ENCODE results near the gene TOP3A. TPM values are rescaled to one million over a fixed set of nuclear protein-coding genes. Genes with fewer than 3 reads are reported as not detected.

The TOP3A gene
- total RNA-seq, 1 experiment from 2014 or later = 48.8 TPM

GRCh38 chr17:18229771-18230170, 85.0 kb downstream of the TOP3A start (continued):
- TF ChIP-seq SP1 (IDR thresholded peaks at IDR 0.05; ENCODE audit: low read depth) (no peak), TCF7L2 (IDR thresholded peaks at IDR 0.05; ENCODE audit: borderline replicate concordance, extremely low read depth, insufficient read depth, insufficient read length) (no peak), EGR1 (IDR thresholded peaks at IDR 0.05; ENCODE audit: low read depth) (no peak), EZH2 (IDR thresholded peaks at IDR 0.05) (no peak)

GRCh38 chr17:18229254-18229653, 85.5 kb downstream of the TOP3A start:
- no peak for TF ChIP-seq YY1 (IDR thresholded peaks at IDR 0.05; ENCODE audit: extremely low read depth, insufficient replicate concordance, low read depth, low read length)
- no peak for TF ChIP-seq ZFX (IDR thresholded peaks at IDR 0.05)
- TF ChIP-seq ELF1 (IDR thresholded peaks at IDR 0.05; ENCODE audit: borderline replicate concordance, low read depth) = no peak
- no peak for TF ChIP-seq CBX3 (IDR thresholded peaks at IDR 0.05; ENCODE audit: low read depth)
- TF ChIP-seq EZH2 (IDR thresholded peaks at IDR 0.05) = no peak
- no peak for TF ChIP-seq POLR2A (IDR thresholded peaks at IDR 0.05; ENCODE audit: borderline replicate concordance, extremely low read depth, insufficient read depth, insufficient read length)
- TF ChIP-seq CTCF (IDR thresholded peaks at IDR 0.05 in 2 of 3, conservative IDR thresholded peaks at IDR 0.05 in 1 of 3; ENCODE audit: borderline replicate concordance in 1 of 3, insufficient read depth in 1 of 3, low read depth in 2 of 3, low read length in 2 of 3) = no peak
- no peak for TF ChIP-seq SRF (IDR thresholded peaks at IDR 0.05; ENCODE audit: low read depth)
- no peak for TF ChIP-seq REST (IDR thresholded peaks at IDR 0.05; ENCODE audit: low read depth)
- TF ChIP-seq ZNF274 (IDR thresholded peaks at IDR 0.05; ENCODE audit: low read depth, low read length) = no peak
- no peak for TF ChIP-seq RAD21 (IDR thresholded peaks at IDR 0.05; ENCODE audit: low read depth)
- TF ChIP-seq ATF3 (IDR thresholded peaks at IDR 0.05) = no peak
- TF ChIP-seq EZH2phosphoT487 (IDR thresholded peaks at IDR 0.05; ENCODE audit: borderline replicate concordance) = no peak
- no peak for TF ChIP-seq SP1 (IDR thresholded peaks at IDR 0.05; ENCODE audit: low read depth)
- H3K9ac ChIP-seq (ENCODE audit: low read length) = no peak overlapping the region

More at GRCh38 chr17:18229254-18229653, 85.5 kb downstream of the TOP3A start:
- intact Hi-C loops (cut with micrococcal nuclease) = no loop called here
- no peaks in the 10 kb centered on the region for H3K27me3 ChIP-seq (ENCODE audit: insufficient read depth, low read length)
- no peaks in the 10 kb centered on the region for H3K9me3 ChIP-seq (ENCODE audit: control insufficient read depth in 1 of 2, insufficient read depth in 1 of 2, low read depth in 1 of 2, low read length in 2 of 2)
- H4K20me1 ChIP-seq (ENCODE audit: insufficient read depth) = no peaks in the 10 kb centered on the region
- H3K4me2 ChIP-seq (ENCODE audit: low read length) = no peak overlapping the region
- ChIA-PET POLR2A (no interaction called here), CTCF (no interaction called here), RAD21 (ENCODE audit: low non-redundant PET in 1 of 2, low total read pairs in 2 of 2, uncharacterized antibody in 2 of 2, unreplicated experiment in 2 of 2) (no interaction called here)
- H3K27ac ChIP-seq (ENCODE audit: low read depth, low read length) = no peak overlapping the region
- DNase-seq (ENCODE audit: low read depth, low spot score) (no peak), ATAC-seq (no peak)
- H3K79me2 ChIP-seq (ENCODE audit: insufficient read depth, low read length) = peaks cover 17% of the 10 kb centered on the region
- no peaks in the 10 kb centered on the region for H3K36me3 ChIP-seq (ENCODE audit: control insufficient read depth in 1 of 2, insufficient read depth in 2 of 2, low read length in 2 of 2)
- no peak overlapping the region for H3K4me3 ChIP-seq (replicated peaks in 1 of 2; ENCODE audit: low read depth in 1 of 2, low read length in 2 of 2)
- H3K4me1 ChIP-seq (ENCODE audit: control insufficient read depth in 1 of 2, insufficient read depth in 2 of 2, low read length in 2 of 2) = peaks cover 12 to 17% of the 10 kb centered on the region in 2 experiments; a peak in 3 of 4 replicates
- no peaks in the 10 kb centered on the region for H3K9me2 ChIP-seq (ENCODE audit: insufficient read depth)
- no peak overlapping the region for H2AFZ ChIP-seq (ENCODE audit: low read depth, low read length, poor library complexity, severe bottlenecking)
- BruUV-seq (replicated peaks) = no TSS peak
